ENCODE measurements around the gene AMIGO1.

GRCh38 chr1:109468061-109468460 lies 41.5 kb downstream of the AMIGO1 start:
- TF ChIP-seq CTCF (IDR thresholded peaks at IDR 0.05; ENCODE audit: borderline replicate concordance, extremely low read depth, low read length, poor library complexity, severe bottlenecking) = no peak
- no peak for TF ChIP-seq EZH2 (IDR thresholded peaks at IDR 0.05; ENCODE audit: borderline replicate concordance, low read depth, low read length, severe bottlenecking)
